Lower leg skin (tissue), 4 donors: Measurements from ENCODE around the gene POPDC2. TPM values are rescaled to one million over a fixed set of nuclear protein-coding genes. Genes with fewer than 3 reads are reported as not detected.

ENCODE experiments used
- DNase-seq, 2 donors: peaks; one replicate each; pipeline ENCODE4 v3.0.0-alpha.2; 2019; ENCODE audit warnings: low spot score in 2 of 2
- H3K4me3 ChIP-seq: fragments of 200-600 bp; sonication (generic); 2 replicates; pipeline ENCODE4 v1.5.1; 2017; ENCODE audit warnings: mild to moderate bottlenecking, low read depth; ENCODE audit not compliant: poor library complexity, severe bottlenecking
- CTCF ChIP-seq, 3 donors: fragments of 450-650 bp; IDR thresholded peaks; one replicate each; pipeline ENCODE4 v1.5.1; 2016; ENCODE audit warnings: antibody characterized with exemption in 3 of 3, mild to moderate bottlenecking in 3 of 3, moderate library complexity in 2 of 3
- POLR2A ChIP-seq, 2 donors: fragments of 450-650 bp; IDR thresholded peaks; one replicate each; pipeline ENCODE4 v1.6.1; 2016 to 2017; ENCODE audit warnings: antibody characterized with exemption in 2 of 2, mild to moderate bottlenecking in 1 of 2, moderate library complexity in 1 of 2
- WGBS, 2 donors: methylation state at CpG; one replicate each; pipeline ENCODE4 v1.1.5; 2018; 5-methylcytosine and 5-hydroxymethylcytosine counted together
- intact Hi-C: fragments of 100-400 bp; cut with DNase I; formaldehyde crosslinking; loops from one replicate; pipeline ENCODE4 v1.15.0; 2023; ENCODE audit warnings: low total_unique reads
- total RNA-seq, 4 donors: library from RNA; depleted of rRNA; stranded (reverse); fragments of >200 nt; gene quantifications; one replicate each; pipeline ENCODE4 v1.1.0, GENCODE V29; 2016

POPDC2 gene
- total RNA-seq, 4 donors from 2014 or later: 0.97 to 1.9 (median 1.3) TPM

DNA sequence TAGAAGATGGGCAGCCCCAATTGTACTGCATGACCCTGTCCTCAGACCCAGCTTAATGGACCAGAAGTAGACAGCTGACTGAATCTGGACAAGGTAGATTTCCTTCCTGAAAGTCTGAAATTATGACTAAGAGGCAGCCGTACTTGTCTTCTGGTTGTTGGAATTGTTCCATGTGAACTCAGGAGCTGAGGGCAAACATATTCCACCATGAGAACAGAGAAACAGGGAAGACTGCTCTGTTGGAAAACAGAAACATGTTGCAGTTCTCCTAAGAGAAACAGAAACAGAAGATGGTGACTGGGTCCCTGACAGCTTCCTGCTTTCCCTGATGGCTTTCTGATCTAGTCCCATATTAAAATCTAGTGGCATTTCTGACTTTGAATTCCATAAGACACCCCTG is 24.1 kb downstream of the POPDC2 start:
- DNase-seq: no peak
- no peak for TF ChIP-seq CTCF (IDR thresholded peaks at IDR 0.05)
- TF ChIP-seq POLR2A (IDR thresholded peaks at IDR 0.05): no peak
- 20 to 23% methylated on average over 1 of the region's 1 CpG for WGBS, 2 donors
- no peak overlapping the region for H3K4me3 ChIP-seq
- intact Hi-C loops: no loop called here

DNA sequence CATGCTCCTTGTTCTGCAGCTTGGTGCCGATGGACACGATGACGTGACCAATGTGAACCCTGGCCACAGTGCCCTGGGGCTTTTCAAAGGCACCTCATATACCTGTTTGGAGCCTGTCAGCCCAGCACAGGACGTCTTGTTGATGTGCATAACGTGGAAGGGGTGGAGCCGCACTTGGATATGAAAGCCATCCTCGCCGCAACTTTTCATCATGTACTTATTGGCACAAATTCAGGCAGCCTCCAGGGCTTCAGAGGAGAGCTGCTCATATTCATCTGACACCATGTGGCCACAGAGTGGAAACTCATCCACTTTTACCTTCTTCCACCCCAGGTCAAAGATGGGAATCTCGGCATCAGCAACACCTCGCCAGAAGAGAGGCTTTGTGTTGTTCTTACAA is 24.7 kb downstream of the POPDC2 start:
- H3K4me3 ChIP-seq: no peak overlapping the region
- TF ChIP-seq CTCF (IDR thresholded peaks at IDR 0.05) (no peak), POLR2A (IDR thresholded peaks at IDR 0.05) (no peak)
- WGBS, 2 donors: 60 to 68% methylated on average over 10 of the region's 10 CpGs
- intact Hi-C loops: no loop called here
- peak in 1 of 2 donors; percentile 26 for DNase-seq

- no peak overlapping the region for H3K4me3 ChIP-seq
- TF ChIP-seq CTCF (IDR thresholded peaks at IDR 0.05): no peak
- TF ChIP-seq POLR2A (IDR thresholded peaks at IDR 0.05): no peak
- intact Hi-C loops: no loop called here
- 73 to 83% methylated on average over 4 of the region's 4 CpGs for WGBS, 2 donors
- DNase-seq: no peak
Observed at GRCh38 chr3:119632829-119633228, 27.6 kb downstream of the POPDC2 start.

- no peak overlapping the region for H3K4me3 ChIP-seq
- no peak for DNase-seq
Observed at GRCh38 chr3:119632216-119632615, 28.2 kb downstream of the POPDC2 start.

DNA sequence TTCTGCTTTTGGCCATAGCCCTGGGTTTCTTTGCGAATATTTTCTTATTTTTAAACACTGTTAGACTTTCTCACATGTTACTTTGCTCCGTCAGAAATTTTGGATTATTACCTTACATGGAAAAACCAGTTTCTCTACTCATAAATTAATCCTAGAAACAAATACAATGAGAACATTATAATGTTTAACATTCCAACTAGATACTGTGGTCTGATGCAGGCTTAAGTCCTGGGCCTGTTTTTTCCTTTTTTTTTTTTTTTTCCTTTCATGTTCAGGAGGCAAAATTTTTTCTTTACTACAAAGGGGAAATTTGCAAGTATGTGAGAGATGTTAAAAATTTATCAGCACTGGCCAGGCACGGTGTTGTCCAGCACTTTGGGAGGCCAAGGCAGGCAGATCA is 28.9 kb downstream of the POPDC2 start:
- DNase-seq: no peak
- intact Hi-C loops: no loop called here
- H3K4me3 ChIP-seq: no peak overlapping the region
- no peak for TF ChIP-seq POLR2A (IDR thresholded peaks at IDR 0.05)
- no peak for TF ChIP-seq CTCF (IDR thresholded peaks at IDR 0.05)
- 51 to 62% methylated on average over 3 of the region's 3 CpGs for WGBS, 2 donors

More at GRCh38 chr3:119632216-119632615, 28.2 kb downstream of the POPDC2 start:
- WGBS, 2 donors: 82 to 84% methylated on average over 4 of the region's 4 CpGs
- no peak for TF ChIP-seq POLR2A (IDR thresholded peaks at IDR 0.05)
- no peak for TF ChIP-seq CTCF (IDR thresholded peaks at IDR 0.05)
- intact Hi-C loops: no loop called here

GRCh38 chr3:119630880-119631329 is 29.5 kb downstream of the POPDC2 start:
- 77 to 81% methylated on average over 7 of the region's 7 CpGs for WGBS, 2 donors
- no peak for DNase-seq
- H3K4me3 ChIP-seq: no peak overlapping the region
- TF ChIP-seq CTCF (IDR thresholded peaks at IDR 0.05): no peak
- no peak for TF ChIP-seq POLR2A (IDR thresholded peaks at IDR 0.05)
- intact Hi-C loops: no loop called here
